HG03064 (cell line): ENCODE data around the gene ADTRP.

Source experiments
- ATAC-seq: cut with Tn5 transposase; IDR thresholded peaks from one replicate; pipeline ENCODE4 v1.9.1; 2021; ENCODE audit warnings: low read depth; ENCODE audit not compliant: unreplicated experiment

The ADTRP gene

DNA sequence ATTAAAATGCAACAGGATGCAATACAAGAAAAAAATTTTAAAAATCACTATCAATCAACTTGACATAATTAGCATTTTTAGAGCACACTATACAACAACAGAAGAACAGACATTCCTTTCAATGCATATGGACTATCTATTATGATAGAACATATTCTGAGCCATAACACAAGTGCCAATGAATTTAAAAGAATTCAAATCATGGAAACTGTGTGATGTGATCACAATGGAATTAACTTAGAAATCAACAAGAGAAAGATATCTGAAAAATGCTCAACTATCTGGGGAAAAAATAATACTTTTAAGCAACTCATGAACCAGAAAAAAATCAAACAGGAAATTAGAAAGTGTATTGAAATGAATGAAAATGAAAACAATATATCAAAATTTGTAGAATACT, 106.3 kb downstream of the ADTRP start:
- ATAC-seq: no peak

DNA sequence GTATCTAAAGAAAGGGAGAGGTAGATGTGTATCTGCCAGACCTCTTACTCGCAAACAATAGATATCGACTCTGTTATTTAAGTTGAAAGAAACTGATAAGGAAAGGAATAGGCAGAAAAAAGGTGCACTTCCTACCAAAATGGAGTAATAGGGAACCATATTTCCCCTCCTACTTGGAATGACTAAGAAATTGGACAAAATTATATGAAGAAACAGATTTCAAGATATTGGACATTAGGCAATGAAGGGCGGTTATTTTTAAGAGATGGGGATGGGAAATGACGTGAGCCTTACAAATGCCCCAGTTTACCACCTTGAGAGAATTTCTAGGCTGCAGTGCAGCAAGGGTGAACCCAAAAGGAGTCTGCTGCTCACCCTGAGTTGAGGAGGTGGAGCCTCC, 108.9 kb downstream of the ADTRP start:
- no peak for ATAC-seq

DNA sequence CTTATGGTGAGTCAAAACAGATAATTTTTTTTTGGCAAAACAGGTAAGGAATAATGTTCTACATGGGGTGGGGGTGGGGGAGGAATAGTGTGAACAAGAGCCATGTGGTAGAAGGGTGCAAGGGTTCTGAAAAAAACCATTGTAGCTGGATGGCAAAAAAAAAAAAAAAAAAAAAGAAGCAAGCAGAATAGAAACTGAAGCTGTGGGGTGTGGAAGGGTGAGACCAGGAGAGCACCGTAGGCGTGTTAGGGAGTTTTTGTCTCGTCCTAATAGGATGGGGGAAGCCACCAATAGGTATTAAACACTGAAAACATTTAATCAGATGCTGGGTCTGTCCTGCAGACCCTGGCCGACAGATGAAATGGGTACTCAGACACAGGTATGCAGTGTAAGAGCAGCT, 110.1 kb downstream of the ADTRP start:
- ATAC-seq: no peak

DNA sequence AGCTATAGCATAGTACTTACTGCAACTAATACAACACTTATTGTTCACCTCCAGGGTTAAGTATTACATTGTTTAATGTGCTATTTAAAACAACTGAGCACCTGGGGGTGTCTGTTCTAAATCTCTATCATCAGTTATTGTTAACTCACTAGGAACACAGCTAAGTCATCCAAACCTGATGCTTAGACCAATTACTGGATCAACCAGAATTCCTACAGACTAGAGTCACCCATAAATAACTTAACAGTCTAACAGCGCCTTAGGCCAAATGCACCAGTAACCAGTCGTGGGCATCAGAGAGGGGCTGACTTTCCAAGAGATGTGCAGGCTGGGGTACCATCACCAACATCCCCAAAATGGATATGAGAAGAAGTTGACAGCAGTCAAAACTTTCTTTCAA, 110.7 kb downstream of the ADTRP start:
- ATAC-seq: no peak

DNA sequence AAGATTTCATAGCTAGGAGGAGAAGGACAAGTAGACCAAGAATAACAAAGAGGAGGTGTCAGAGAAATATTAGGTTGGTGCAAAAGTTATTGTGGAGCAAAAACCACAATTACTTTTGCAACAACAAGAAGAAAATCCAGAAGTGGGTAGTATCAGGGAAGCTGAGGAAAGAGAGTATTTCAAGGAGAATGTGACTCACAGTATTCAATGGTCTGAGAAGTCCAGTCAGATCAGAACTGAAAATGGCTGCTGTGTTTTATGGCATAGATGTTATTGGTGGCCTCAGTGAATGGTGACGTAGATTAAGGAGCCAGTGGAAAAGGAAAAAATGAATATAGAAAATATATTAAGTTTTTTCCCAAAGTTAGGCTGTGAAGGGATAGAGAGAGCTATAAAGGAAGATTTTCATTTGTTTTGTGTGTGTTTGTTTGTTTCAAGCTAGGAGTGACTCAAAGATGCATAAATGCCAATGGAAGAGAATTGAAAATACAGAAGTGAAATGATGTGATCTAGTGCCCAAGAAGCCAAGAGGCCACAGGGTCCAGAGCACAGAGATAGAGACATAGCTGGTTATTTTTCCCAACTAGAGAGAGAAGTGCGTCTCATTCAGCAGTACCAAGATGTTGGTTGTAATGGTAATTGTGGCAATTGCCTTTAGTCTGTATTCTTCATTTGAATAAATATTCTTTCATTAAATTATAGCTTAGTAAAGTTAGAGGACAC, 112.8 kb downstream of the ADTRP start:
- no peak for ATAC-seq
